OCI-LY7 (cell line): Measurements from ENCODE around the gene KIAA1217.

ENCODE experiments used
- CTCF ChIP-seq: fragments of 200-600 bp; sonication (generic); conservative IDR thresholded peaks from 2 replicates; pipeline ENCODE4 v1.5.1; 2014; ENCODE audit warnings: mild to moderate bottlenecking, antibody characterized with exemption, low read length, moderate library complexity, mixed read lengths
- EZH2phosphoT487 ChIP-seq: fragments of 200-600 bp; sonication (generic); IDR thresholded peaks from 2 replicates; pipeline ENCODE4 v1.6.1; 2018; ENCODE audit warnings: low read depth, borderline replicate concordance, mild to moderate bottlenecking, mixed run types, antibody characterized with exemption, low read length, moderate library complexity, mixed read lengths

GRCh38 chr10:24197263-24197662, 11.7 kb upstream of the KIAA1217 start:
- TF ChIP-seq CTCF (no peak), EZH2phosphoT487 (no peak)
